GM12878 (cell line): ENCODE measurements around the gene UBE2QL1.

Source experiments
- CHD2 ChIP-seq: IDR thresholded peaks from 2 replicates; pipeline ENCODE4 v1.6.1; 2011; ENCODE audit warnings: low read depth, low read length, improper control_type of control experiment, borderline replicate concordance
- EZH2 ChIP-seq: IDR thresholded peaks from 2 replicates; pipeline ENCODE4 v1.6.1; 2012; ENCODE audit warnings: low read depth, mild to moderate bottlenecking, control low read depth, inconsistent platforms, low read length, borderline replicate concordance; ENCODE audit not compliant: control insufficient read depth
- HDGF ChIP-seq: fragments of 450-650 bp; IDR thresholded peaks from 2 replicates; pipeline ENCODE4 v1.6.1; 2016; ENCODE audit warnings: antibody characterized with exemption
- IRF5 ChIP-seq: fragments of 450-650 bp; IDR thresholded peaks from 2 replicates; pipeline ENCODE4 v1.6.1; 2017; ENCODE audit warnings: borderline replicate concordance
- NFYB ChIP-seq: IDR thresholded peaks from 2 replicates; pipeline ENCODE4 v1.6.1; 2011; ENCODE audit warnings: low read depth, mild to moderate bottlenecking, low read length, improper control_type of control experiment, moderate library complexity; ENCODE audit not compliant: insufficient read depth
- SIN3A ChIP-seq: IDR thresholded peaks from 2 replicates; pipeline ENCODE4 v1.6.1; 2012; ENCODE audit warnings: low read depth, low read length, improper control_type of control experiment
- SREBF2 ChIP-seq: IDR thresholded peaks from 2 replicates; pipeline ENCODE4 v1.6.1; 2012; ENCODE audit warnings: mild to moderate bottlenecking, low read length
- TF ChIP-seq, protein P1 (sequence below): IDR thresholded peaks from 2 replicates; pipeline ENCODE4 v1.6.1; 2012; ENCODE audit warnings: low read depth, low read length, improper control_type of control experiment
- TF ChIP-seq, protein P2 (sequence below): IDR thresholded peaks from 2 replicates; pipeline ENCODE4 v1.6.1; 2012; ENCODE audit warnings: mild to moderate bottlenecking, low read depth, low read length

GRCh38 chr5:6498968-6499367, 50.3 kb downstream of the UBE2QL1 start:
- TF ChIP-seq NFYB (no peak), HDGF (no peak), EZH2 (no peak), SREBF2 (no peak), SIN3A (no peak), CHD2 (no peak), IRF5 (no peak)
- TF ChIP-seq, protein P1, sequence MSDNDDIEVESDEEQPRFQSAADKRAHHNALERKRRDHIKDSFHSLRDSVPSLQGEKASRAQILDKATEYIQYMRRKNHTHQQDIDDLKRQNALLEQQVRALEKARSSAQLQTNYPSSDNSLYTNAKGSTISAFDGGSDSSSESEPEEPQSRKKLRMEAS, result no peak
- TF ChIP-seq, protein P2, sequence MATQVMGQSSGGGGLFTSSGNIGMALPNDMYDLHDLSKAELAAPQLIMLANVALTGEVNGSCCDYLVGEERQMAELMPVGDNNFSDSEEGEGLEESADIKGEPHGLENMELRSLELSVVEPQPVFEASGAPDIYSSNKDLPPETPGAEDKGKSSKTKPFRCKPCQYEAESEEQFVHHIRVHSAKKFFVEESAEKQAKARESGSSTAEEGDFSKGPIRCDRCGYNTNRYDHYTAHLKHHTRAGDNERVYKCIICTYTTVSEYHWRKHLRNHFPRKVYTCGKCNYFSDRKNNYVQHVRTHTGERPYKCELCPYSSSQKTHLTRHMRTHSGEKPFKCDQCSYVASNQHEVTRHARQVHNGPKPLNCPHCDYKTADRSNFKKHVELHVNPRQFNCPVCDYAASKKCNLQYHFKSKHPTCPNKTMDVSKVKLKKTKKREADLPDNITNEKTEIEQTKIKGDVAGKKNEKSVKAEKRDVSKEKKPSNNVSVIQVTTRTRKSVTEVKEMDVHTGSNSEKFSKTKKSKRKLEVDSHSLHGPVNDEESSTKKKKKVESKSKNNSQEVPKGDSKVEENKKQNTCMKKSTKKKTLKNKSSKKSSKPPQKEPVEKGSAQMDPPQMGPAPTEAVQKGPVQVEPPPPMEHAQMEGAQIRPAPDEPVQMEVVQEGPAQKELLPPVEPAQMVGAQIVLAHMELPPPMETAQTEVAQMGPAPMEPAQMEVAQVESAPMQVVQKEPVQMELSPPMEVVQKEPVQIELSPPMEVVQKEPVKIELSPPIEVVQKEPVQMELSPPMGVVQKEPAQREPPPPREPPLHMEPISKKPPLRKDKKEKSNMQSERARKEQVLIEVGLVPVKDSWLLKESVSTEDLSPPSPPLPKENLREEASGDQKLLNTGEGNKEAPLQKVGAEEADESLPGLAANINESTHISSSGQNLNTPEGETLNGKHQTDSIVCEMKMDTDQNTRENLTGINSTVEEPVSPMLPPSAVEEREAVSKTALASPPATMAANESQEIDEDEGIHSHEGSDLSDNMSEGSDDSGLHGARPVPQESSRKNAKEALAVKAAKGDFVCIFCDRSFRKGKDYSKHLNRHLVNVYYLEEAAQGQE, result no peak
